NCI-H510A treated with DMSO at 0.1 percent for 48 hours (cell line): ENCODE data around the gene CDKN2AIPNL.
"Not testable (repeated sequence)": the region's sequence is repeated elsewhere in the genome, so short reads cannot be mapped to it uniquely, and the experiment has no call there.

ENCODE experiments used
- DNase-seq: peaks from one replicate; lab custom pipeline; 2025; lab: John Stamatoyannopoulos, UW

Gene CDKN2AIPNL

GRCh38 chr5:134437847-134438581 lies 26.3 kb upstream of the CDKN2AIPNL start:
- peak; percentile 64 for DNase-seq

- no peak for DNase-seq
Observed at GRCh38 chr5:134437340-134437846, 25.7 kb upstream of the CDKN2AIPNL start.

- peak; percentile 95 for DNase-seq
Observed at GRCh38 chr5:134436523-134437339, 25.1 kb upstream of the CDKN2AIPNL start.

- no peak for DNase-seq
Observed at GRCh38 chr5:134435560-134435959, 23.9 kb upstream of the CDKN2AIPNL start.

GRCh38 chr5:134432677-134433359 lies 21.1 kb upstream of the CDKN2AIPNL start:
- peak; percentile 52 for DNase-seq

GRCh38 chr5:134432174-134432573 lies 20.5 kb upstream of the CDKN2AIPNL start:
- no peak for DNase-seq

- no peak for DNase-seq
Observed at GRCh38 chr5:134430001-134430569, 18.4 kb upstream of the CDKN2AIPNL start.

GRCh38 chr5:134427540-134428041 lies 15.9 kb upstream of the CDKN2AIPNL start:
- DNase-seq, result no peak

- DNase-seq, result no peak
Observed at GRCh38 chr5:134426361-134426760, 14.7 kb upstream of the CDKN2AIPNL start.

- DNase-seq, result no peak
Observed at GRCh38 chr5:134423376-134423775, 11.7 kb upstream of the CDKN2AIPNL start.

GRCh38 chr5:134422791-134423365 lies 11.2 kb upstream of the CDKN2AIPNL start:
- no peak for DNase-seq

- not testable (repeated sequence) for DNase-seq
Observed at GRCh38 chr5:134421038-134421437, 9.4 kb upstream of the CDKN2AIPNL start.

- DNase-seq, result no peak
Observed at GRCh38 chr5:134420343-134420742, 8.7 kb upstream of the CDKN2AIPNL start.

- no peak for DNase-seq
Observed at GRCh38 chr5:134418958-134419357, 7.3 kb upstream of the CDKN2AIPNL start.

GRCh38 chr5:134417707-134418106 lies 6.0 kb upstream of the CDKN2AIPNL start:
- no peak for DNase-seq

- DNase-seq, result no peak
Observed at GRCh38 chr5:134413046-134413445, 1.4 kb upstream of the CDKN2AIPNL start.

- no peak for DNase-seq
Observed at GRCh38 chr5:134411228-134411545, 494 bp downstream of the CDKN2AIPNL start.

- no peak for DNase-seq
Observed at GRCh38 chr5:134410822-134411221, 859 bp downstream of the CDKN2AIPNL start.

- DNase-seq, result no peak
Observed at GRCh38 chr5:134409321-134409720, 2.4 kb downstream of the CDKN2AIPNL start.

- DNase-seq, result no peak
Observed at GRCh38 chr5:134406390-134406789, 5.3 kb downstream of the CDKN2AIPNL start.

GRCh38 chr5:134403951-134404350 lies 7.7 kb downstream of the CDKN2AIPNL start:
- no peak for DNase-seq
